ENCODE data around the gene MFSD11. TPM values are rescaled to one million over a fixed set of nuclear protein-coding genes. Genes with fewer than 3 reads are reported as not detected.
"Not testable (repeated sequence)": the region's sequence is repeated elsewhere in the genome, so short reads cannot be mapped to it uniquely, and the experiment has no call there.

MFSD11 gene
- total RNA-seq, 2 experiments from 2014 or later, result 28.5 to 29.1 TPM

GRCh38 chr17:76751416-76751993, 13.6 kb downstream of the MFSD11 start:
- no peaks in the 10 kb centered on the region for H3K9me3 Mint-ChIP-seq
- peak overlapping the region; percentile 97 for H3K27ac Mint-ChIP-seq
- peak overlapping the region; percentile 87 for H3K4me3 Mint-ChIP-seq
- peaks cover 20% of the 10 kb centered on the region for H3K36me3 Mint-ChIP-seq
- H3K4me1 Mint-ChIP-seq, result peaks cover 24% of the 10 kb centered on the region
- DNase-seq (no peak), ATAC-seq (ENCODE audit: low read depth) (no peak)
- H3K27me3 Mint-ChIP-seq, result no peaks in the 10 kb centered on the region
- POLR2A ChIA-PET, result interaction anchor here (0.9 to 2.5 kb wide), 5 partner anchors 14 to 24 kb away, joined by 3 to 47 read pairs (median 11); partner anchors contain the start of genes MFSD11 and SRSF2

DNA sequence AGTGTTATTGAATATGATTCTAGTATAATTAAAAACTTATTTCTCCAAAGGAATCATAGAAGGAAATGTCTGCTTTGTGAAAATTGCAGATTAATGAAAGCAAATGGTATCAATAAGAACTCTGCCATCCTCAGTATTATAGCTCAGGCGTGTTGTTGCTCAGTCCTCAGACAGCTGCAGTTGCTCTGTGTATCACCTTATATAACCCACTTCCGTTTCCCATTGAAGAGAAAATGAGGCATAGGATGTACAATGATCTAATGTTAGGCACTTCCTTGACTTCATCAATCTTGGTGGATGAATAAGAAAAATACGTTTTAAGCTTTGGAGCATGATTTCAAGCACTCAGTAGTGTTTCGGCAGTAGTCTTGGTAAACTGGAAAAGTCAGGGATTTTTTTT, 14.1 kb downstream of the MFSD11 start:
- DNase-seq, result no peak
- peak overlapping the region; percentile 97 for H3K27ac Mint-ChIP-seq

DNA sequence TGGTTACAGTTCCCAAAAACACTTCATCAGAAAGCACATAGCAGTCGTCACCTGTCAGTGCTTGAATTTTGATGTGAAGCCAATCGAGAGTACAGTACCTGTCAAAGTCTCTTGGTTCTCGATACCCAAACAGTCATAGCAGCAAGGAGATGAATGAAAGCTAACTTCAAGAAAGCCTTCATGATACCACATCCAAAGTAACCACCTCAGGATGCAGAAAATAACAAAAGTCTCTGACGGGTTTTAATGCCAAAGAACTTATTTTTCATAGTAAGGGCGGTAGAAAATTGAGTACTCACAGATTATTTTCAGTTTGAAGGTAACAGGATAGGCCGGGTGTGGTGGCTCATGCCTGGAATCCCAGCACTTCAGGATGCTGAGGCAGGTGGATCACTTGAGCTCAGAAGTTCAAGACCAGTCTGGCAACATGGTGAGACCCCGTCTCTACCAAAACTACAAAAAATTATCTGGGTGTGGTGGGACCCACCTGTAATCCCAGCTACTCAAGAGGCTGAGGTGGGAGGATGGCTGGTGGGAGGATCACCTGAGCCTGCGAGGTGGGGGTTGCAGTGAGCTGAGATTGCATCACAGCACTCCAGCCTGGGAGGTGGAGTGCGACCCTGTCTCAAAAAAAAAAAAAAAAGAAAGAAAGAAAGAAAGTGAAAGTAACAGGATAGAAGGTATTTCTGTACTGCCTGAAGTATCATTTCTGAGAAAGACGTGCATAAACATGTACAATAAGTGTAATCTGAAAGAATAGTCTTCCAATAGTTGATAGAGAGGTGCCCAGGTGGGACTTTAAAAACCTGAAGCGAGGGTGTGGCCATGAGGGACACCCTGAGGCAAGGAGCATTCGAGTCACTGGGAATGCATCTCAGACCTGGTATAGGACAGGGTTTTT, 15.4 kb downstream of the MFSD11 start:
- Mint-ChIP-seq H3K4me3 (peak overlapping the region; percentile 87), H3K27me3 (no peaks in the 10 kb centered on the region), H3K36me3 (peaks cover 23% of the 10 kb centered on the region), H3K4me1 (peaks cover 30% of the 10 kb centered on the region), H3K9me3 (no peaks in the 10 kb centered on the region), H3K27ac (peak overlapping the region; percentile 97)
- POLR2A ChIA-PET, result interaction anchor here (0.7 to 2.5 kb wide), 11 partner anchors 12 to 622 kb away, joined by 3 to 47 read pairs (median 4); partner anchors contain the start of genes JMJD6, METTL23, MFSD11 and SRSF2
- peak; percentile 57 for ATAC-seq (ENCODE audit: low read depth)
- peak; percentile 42 for DNase-seq

More for the DNA sequence above, 14.1 kb downstream of the MFSD11 start:
- no peaks in the 10 kb centered on the region for H3K9me3 Mint-ChIP-seq
- H3K4me3 Mint-ChIP-seq, result peak overlapping the region; percentile 87
- peaks cover 22% of the 10 kb centered on the region for H3K36me3 Mint-ChIP-seq
- ATAC-seq (ENCODE audit: low read depth), result peak; percentile 88
- no peaks in the 10 kb centered on the region for H3K27me3 Mint-ChIP-seq
- peaks cover 27% of the 10 kb centered on the region for H3K4me1 Mint-ChIP-seq
- POLR2A ChIA-PET, result interaction anchor here (0.6 to 2.5 kb wide), 6 partner anchors 14 to 24 kb away, joined by 3 to 47 read pairs (median 10); partner anchors contain the start of genes MFSD11 and SRSF2

GRCh38 chr17:76755285-76755684, 17.4 kb downstream of the MFSD11 start:
- DNase-seq, result no peak
- no peak for ATAC-seq (ENCODE audit: low read depth)
- Mint-ChIP-seq H3K36me3 (peaks cover 9% of the 10 kb centered on the region), H3K9me3 (no peaks in the 10 kb centered on the region), H3K27me3 (no peaks in the 10 kb centered on the region), H3K27ac (no peak overlapping the region), H3K4me3 (no peak overlapping the region), H3K4me1 (peaks cover 25% of the 10 kb centered on the region)
- POLR2A ChIA-PET, result interaction anchor here (0.7 to 1.4 kb wide), 4 partner anchors 17 to 371 kb away, joined by 3 to 9 read pairs (median 4); partner anchors contain the start of gene MFSD11

DNA sequence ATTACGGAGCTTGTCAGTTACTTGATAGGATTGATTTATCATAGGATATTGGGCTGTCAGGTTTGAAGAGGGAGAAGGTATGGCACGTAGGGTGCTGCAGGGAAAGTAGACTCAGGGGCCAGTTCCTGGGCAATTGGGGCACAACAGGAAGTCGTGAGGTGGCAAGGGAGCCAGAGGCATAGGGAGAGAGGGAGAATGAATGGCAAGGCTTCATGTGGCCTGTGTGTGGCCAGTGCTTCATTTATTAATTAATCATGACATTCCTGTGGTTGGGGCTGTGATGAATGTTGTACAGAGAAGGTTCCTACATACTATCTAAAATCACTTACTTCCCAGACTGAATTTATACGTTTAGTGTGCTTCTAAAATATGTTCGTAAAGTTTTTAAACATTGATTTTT, 19.3 kb downstream of the MFSD11 start:
- Mint-ChIP-seq H3K27ac (no peak overlapping the region), H3K4me3 (no peak overlapping the region), H3K9me3 (no peaks in the 10 kb centered on the region), H3K36me3 (peaks cover 7% of the 10 kb centered on the region), H3K27me3 (no peaks in the 10 kb centered on the region), H3K4me1 (peaks cover 21% of the 10 kb centered on the region)
- POLR2A ChIA-PET, result no interaction called here
- DNase-seq, result no peak
- ATAC-seq (ENCODE audit: low read depth), result no peak

DNA sequence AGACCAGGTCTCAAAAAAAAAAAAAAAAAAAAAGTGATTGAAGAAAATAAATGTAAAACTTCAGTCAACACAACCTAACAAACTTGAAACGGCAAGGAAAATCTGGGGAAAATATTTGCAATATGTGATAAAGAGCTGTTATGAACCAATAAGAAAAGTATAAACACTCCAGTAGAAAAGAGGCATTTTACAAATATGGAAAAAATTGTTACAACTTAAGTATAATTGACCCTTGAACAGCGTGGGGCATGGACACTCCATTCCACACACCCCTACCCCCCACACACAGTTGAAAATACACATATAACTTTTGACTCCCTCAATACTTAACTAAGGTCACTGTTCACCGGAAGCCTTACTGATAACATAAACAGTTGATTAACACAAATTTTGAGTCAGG, 20.7 kb downstream of the MFSD11 start:
- H3K27me3 Mint-ChIP-seq, result no peaks in the 10 kb centered on the region
- POLR2A ChIA-PET, result interaction anchor here (0.7 kb wide), 1 partner anchor 33 kb away, joined by 3 read pairs; no protein-coding TSS in a partner anchor
- H3K36me3 Mint-ChIP-seq, result peaks cover 7% of the 10 kb centered on the region
- H3K4me1 Mint-ChIP-seq, result peaks cover 11% of the 10 kb centered on the region
- no peak overlapping the region for H3K27ac Mint-ChIP-seq
- no peaks in the 10 kb centered on the region for H3K9me3 Mint-ChIP-seq
- H3K4me3 Mint-ChIP-seq, result no peak overlapping the region
- ATAC-seq (ENCODE audit: low read depth) (no peak), DNase-seq (no peak)

DNA sequence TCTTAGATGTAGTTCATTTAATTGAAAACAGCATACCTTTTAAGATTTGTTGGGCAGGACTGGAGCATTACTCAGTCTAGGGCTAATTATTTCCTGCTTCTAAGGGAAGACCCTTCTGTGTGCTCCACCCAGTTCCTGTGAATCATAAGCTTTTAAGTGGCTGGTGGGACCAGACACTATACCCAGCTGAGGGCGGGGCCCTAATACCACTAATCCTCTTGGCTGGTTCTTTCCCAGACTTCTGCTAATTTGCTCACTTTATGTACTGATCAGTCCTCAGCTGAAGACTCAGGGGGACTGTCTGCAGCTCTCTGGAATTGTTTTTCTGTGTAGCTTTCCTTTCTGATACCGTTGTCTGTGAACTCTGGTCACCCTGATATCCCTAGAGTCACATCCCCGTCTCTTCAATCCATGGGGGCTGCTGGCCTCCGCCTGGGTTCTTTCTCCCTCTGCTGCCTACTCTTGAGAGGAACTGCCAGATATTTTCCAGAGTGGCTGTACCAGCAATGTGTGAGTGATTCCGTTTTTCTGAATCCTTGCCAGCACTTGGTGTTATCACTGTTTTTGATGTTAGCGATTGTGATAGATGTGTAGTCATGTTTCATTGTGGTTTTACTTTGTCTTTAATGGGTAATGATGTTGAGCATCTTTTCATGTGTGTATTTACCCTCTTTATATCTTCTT, 35.1 kb downstream of the MFSD11 start:
- H3K36me3 Mint-ChIP-seq, result peaks cover 44% of the 10 kb centered on the region

GRCh38 chr17:76775021-76775600, 37.2 kb downstream of the MFSD11 start:
- DNase-seq (no peak), ATAC-seq (ENCODE audit: low read depth) (no peak)
- no peak overlapping the region for H3K4me3 Mint-ChIP-seq
- POLR2A ChIA-PET, result no interaction called here
- H3K27me3 Mint-ChIP-seq, result no peaks in the 10 kb centered on the region
- peaks cover 21% of the 10 kb centered on the region for H3K4me1 Mint-ChIP-seq
- H3K36me3 Mint-ChIP-seq, result peaks cover 36% of the 10 kb centered on the region
- no peak overlapping the region for H3K27ac Mint-ChIP-seq
- H3K9me3 Mint-ChIP-seq, result peaks cover 4% of the 10 kb centered on the region

More for the DNA sequence above, 35.1 kb downstream of the MFSD11 start:
- peak; percentile 40 for DNase-seq
- Mint-ChIP-seq H3K27ac (peak overlapping the region; percentile 92), H3K9me3 (peaks cover 4% of the 10 kb centered on the region), H3K4me1 (peaks cover 21% of the 10 kb centered on the region), H3K27me3 (no peaks in the 10 kb centered on the region), H3K4me3 (peak overlapping the region; percentile 86)
- peak; percentile 100 for ATAC-seq (ENCODE audit: low read depth)
- POLR2A ChIA-PET, result interaction anchor here (1.0 to 1.8 kb wide), 6 partner anchors 18 to 47 kb away, joined by 3 to 16 read pairs (median 8); partner anchors contain the start of genes JMJD6, METTL23, MFSD11 and SRSF2

DNA sequence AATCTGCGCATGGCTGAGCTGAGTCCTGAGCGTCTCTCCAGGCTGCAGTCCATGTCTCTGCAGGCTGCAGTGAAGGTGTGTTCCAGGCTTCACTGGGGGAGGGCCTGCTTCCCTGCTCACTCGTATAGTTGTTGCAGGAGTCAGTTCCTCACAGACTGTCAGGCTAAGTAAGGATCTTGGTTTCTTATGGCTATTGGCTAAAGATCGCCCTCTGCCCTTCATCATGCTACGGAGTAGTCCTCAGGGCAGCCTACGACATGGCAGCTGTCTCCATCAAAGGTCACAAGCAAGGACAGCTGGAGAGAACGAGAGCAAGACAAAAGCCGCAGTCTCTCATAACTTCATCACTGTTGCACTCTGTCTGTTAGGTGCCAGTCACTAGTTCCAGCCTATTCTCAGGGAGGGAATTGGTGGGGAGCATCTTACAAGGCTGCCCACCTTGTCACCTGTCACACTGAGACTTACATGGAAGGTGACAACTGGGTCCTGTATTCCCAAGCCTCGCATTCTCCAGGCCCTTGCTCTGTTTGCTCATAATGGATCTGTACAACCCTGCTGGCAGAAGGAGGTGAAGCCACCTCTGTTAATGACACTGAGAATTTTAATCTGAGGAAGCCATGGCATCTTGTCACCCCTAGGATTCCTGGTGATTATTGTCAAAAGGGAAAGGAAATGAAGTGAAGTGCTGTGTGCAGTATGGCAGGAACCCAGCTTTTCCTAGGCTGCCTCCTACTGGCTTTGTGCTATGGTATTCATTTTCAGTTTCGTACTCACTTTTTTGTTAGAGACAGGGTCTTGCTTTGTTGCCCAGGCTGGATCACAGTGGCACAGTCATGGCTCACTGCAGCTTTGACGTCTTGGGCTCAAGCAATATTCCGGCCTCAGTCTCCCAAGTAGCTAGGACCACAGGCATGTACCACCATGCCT, 43.4 kb downstream of the MFSD11 start:
- Mint-ChIP-seq H3K27ac (no peak overlapping the region), H3K4me1 (no peaks in the 10 kb centered on the region), H3K4me3 (no peak overlapping the region), H3K27me3 (no peaks in the 10 kb centered on the region), H3K9me3 (no peaks in the 10 kb centered on the region), H3K36me3 (peaks cover 3% of the 10 kb centered on the region)
- POLR2A ChIA-PET, result interaction anchor here (1.2 kb wide), 1 partner anchor 54 kb away, joined by 6 read pairs; the partner anchor contains the start of gene METTL23
- DNase-seq (no peak), ATAC-seq (ENCODE audit: low read depth) (peak; percentile 47)

DNA sequence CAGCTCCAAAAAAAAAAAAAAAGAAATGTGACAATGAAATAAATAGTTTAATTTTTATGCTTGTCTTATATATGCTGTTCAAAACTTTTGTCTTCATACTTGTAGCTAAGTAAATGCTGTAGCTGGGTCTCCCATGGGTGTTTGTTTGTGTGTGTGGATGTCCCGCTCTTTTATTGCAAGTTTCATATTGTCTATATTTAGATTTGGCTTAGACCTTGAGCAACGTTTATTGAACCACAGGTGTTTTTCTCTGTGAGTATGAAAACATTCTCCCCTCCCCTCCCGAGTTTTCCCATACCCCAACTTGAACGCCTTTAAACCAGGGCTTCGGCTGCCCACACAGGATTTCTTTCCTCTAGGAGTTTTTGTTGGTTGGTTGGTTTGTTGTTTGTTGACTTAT, 45.2 kb downstream of the MFSD11 start:
- no peak overlapping the region for H3K4me3 Mint-ChIP-seq
- peaks cover 1% of the 10 kb centered on the region for H3K36me3 Mint-ChIP-seq
- H3K27ac Mint-ChIP-seq, result no peak overlapping the region
- no peaks in the 10 kb centered on the region for H3K9me3 Mint-ChIP-seq
- H3K27me3 Mint-ChIP-seq, result no peaks in the 10 kb centered on the region
- ATAC-seq (ENCODE audit: low read depth), result no peak
- no peaks in the 10 kb centered on the region for H3K4me1 Mint-ChIP-seq
- no peak for DNase-seq
- POLR2A ChIA-PET, result interaction anchor here (0.6 kb wide), 2 partner anchors 34 to 47 kb away, joined by 3 to 4 read pairs; no protein-coding TSS in a partner anchor

- no peak overlapping the region for H3K27ac Mint-ChIP-seq
- DNase-seq (no peak), ATAC-seq (ENCODE audit: low read depth) (no peak)
- H3K4me3 Mint-ChIP-seq, result no peak overlapping the region
- H3K4me1 Mint-ChIP-seq, result no peaks in the 10 kb centered on the region
- H3K36me3 Mint-ChIP-seq, result no peaks in the 10 kb centered on the region
- POLR2A ChIA-PET, result no interaction called here
- no peaks in the 10 kb centered on the region for H3K9me3 Mint-ChIP-seq
- no peaks in the 10 kb centered on the region for H3K27me3 Mint-ChIP-seq
These were observed 47.0 kb downstream of the MFSD11 start for GRCh38 chr17:76784926-76785325.

DNA sequence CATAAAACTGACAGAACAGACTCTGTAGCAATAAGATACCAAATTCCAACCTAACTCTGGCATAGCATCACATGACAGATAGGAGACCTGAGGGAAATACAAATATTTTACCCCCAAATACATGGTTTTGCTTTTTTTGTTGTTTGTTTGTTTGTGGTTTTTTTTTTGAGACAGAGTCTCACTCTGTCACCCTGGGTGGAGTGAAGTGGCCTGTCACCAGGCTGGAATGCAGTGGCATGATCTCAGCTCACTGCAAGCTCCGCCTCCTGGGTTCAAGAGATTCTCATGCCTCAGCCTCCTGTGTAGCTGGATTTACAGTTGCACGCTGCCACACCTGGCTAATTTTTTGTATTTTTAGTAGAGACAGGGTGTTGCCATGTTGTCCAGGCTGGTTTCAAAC, 49.9 kb downstream of the MFSD11 start:
- H3K36me3 Mint-ChIP-seq, H3K4me3 Mint-ChIP-seq, POLR2A ChIA-PET: not testable (repeated sequence)

More for the DNA sequence above, 49.9 kb downstream of the MFSD11 start:
- DNase-seq; H3K9me3 Mint-ChIP-seq; H3K27me3 Mint-ChIP-seq; H3K27ac Mint-ChIP-seq; ATAC-seq (ENCODE audit: low read depth): not testable (repeated sequence)
- H3K4me1 Mint-ChIP-seq, result peaks cover 11% of the 10 kb centered on the region

Measured in activated naive CD8-positive, alpha-beta T cell treated with anti-CD3 and anti-CD28 coated beads, Interleukin-2, amount 10 ng/mL, durations not matched to agents 7 days and 5 days (primary cell).